Loucy (cell line): Measurements from ENCODE around the gene CCDC8.
A peak's percentile ranks its signal among the peaks of the same experiment; 100 is the strongest.

ENCODE experiments used
- H2AFZ ChIP-seq: fragments of 200-600 bp; sonication (generic); 2 replicates; pipeline ENCODE4 v1.6.0; 2016; ENCODE audit warnings: antibody characterized with exemption, mild to moderate bottlenecking, low read length, moderate library complexity
- H3F3A ChIP-seq: fragments of 200-600 bp; 2 replicates; pipeline ENCODE4 v1.6.0; 2016; ENCODE audit warnings: antibody characterized with exemption, low read depth, mild to moderate bottlenecking
- H3K27me3 ChIP-seq: fragments of 200-600 bp; sonication (generic); 2 replicates; pipeline ENCODE4 v1.6.1; 2014; ENCODE audit warnings: low read length, mild to moderate bottlenecking; ENCODE audit not compliant: insufficient read depth, poor library complexity, severe bottlenecking
- H3K36me3 ChIP-seq: fragments of 200-600 bp; sonication (generic); 2 replicates; pipeline ENCODE4 v1.6.1; 2016; ENCODE audit warnings: low read length; ENCODE audit not compliant: insufficient read depth
- H3K4me1 ChIP-seq: fragments of 200-600 bp; sonication (generic); 2 replicates; pipeline ENCODE4 v1.5.1; 2014; ENCODE audit warnings: low read length, mild to moderate bottlenecking; ENCODE audit not compliant: insufficient read depth, poor library complexity, severe bottlenecking
- H3K4me2 ChIP-seq: fragments of 200-600 bp; sonication (generic); 2 replicates; pipeline ENCODE4 v1.6.0; 2014; ENCODE audit warnings: antibody characterized with exemption, low read length, low read depth, mild to moderate bottlenecking; ENCODE audit not compliant: poor library complexity, severe bottlenecking
- H3K4me3 ChIP-seq: fragments of 200-600 bp; sonication (generic); 2 replicates; pipeline ENCODE4 v1.5.1; 2014; ENCODE audit warnings: low read length, mild to moderate bottlenecking, mixed read lengths; ENCODE audit not compliant: poor library complexity, severe bottlenecking
- H3K79me2 ChIP-seq: fragments of 200-600 bp; sonication (generic); 2 replicates; pipeline ENCODE4 v1.6.1; 2014; ENCODE audit warnings: low read length; ENCODE audit not compliant: insufficient read depth
- H3K9ac ChIP-seq: fragments of 200-600 bp; sonication (generic); 2 replicates; pipeline ENCODE4 v1.6.0; 2014; ENCODE audit warnings: mild to moderate bottlenecking, low read depth, low read length, moderate library complexity; ENCODE audit not compliant: poor library complexity, severe bottlenecking
- H3K9me2 ChIP-seq: fragments of 200-600 bp; sonication (generic); replicated peaks from 2 replicates; pipeline ENCODE4 v1.6.1; 2016; ENCODE audit warnings: low read depth, low read length, mixed read lengths
- H3K9me3 ChIP-seq: fragments of 200-600 bp; sonication (generic); 2 replicates; pipeline ENCODE4 v1.6.1; 2014; ENCODE audit warnings: mild to moderate bottlenecking, antibody characterized with exemption, low read length, low read depth; ENCODE audit not compliant: insufficient read depth
- H4K20me1 ChIP-seq: fragments of 200-600 bp; sonication (generic); 2 replicates; pipeline ENCODE4 v1.6.0; 2014; ENCODE audit warnings: antibody characterized with exemption, low read length, mild to moderate bottlenecking; ENCODE audit not compliant: insufficient read depth, poor library complexity, severe bottlenecking
- EZH2phosphoT487 ChIP-seq: fragments of 200-600 bp; IDR thresholded peaks from 2 replicates; pipeline ENCODE4 v1.6.1; 2018; ENCODE audit warnings: antibody characterized with exemption, mild to moderate bottlenecking, moderate library complexity, borderline replicate concordance
- TF ChIP-seq, protein P1 (sequence below): fragments of 200-600 bp; sonication (generic); conservative IDR thresholded peaks from 2 replicates; pipeline ENCODE4 v1.5.1; 2014; ENCODE audit warnings: mild to moderate bottlenecking, antibody characterized with exemption, low read length

CCDC8 gene

DNA sequence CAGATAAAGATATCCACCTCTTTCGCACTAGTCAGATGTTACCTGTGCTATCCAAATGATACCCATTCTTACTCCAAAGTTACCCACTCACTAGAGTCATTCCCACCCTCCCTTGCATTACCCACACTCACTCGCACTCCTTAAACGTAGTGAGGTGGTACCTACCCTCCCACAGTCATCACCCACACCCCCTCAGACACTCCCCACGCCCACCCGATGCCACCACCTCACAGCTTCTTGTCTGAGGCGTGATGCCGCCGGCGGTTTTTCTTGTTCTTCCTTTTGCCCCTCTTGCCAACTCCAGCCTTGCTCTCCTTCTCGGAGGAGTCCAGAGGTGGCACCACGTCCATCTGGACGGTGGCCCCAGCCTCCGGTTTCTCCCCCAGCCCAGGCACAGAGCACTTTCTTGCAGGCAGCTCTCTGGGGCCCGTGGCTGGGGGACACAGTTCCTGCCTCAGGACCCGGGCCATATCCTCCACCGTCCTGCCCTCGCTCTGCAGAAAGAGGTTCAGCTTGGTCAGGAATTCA, 14.2 kb upstream of the CCDC8 start:
- no peak overlapping the region for H2AFZ ChIP-seq
- no peak overlapping the region for H3K4me2 ChIP-seq
- no peaks in the 10 kb centered on the region for H3K9me2 ChIP-seq
- no peak overlapping the region for H3K4me3 ChIP-seq
- H3K27me3 ChIP-seq = no peaks in the 10 kb centered on the region
- no peaks in the 10 kb centered on the region for H3K79me2 ChIP-seq
- no peak overlapping the region for H3K9ac ChIP-seq
- no peaks in the 10 kb centered on the region for H3K36me3 ChIP-seq
- no peaks in the 10 kb centered on the region for H3K9me3 ChIP-seq
- H3F3A ChIP-seq = no peaks in the 10 kb centered on the region
- no peaks in the 10 kb centered on the region for H3K4me1 ChIP-seq
- H4K20me1 ChIP-seq = no peaks in the 10 kb centered on the region
- TF ChIP-seq EZH2phosphoT487 = no peak

DNA sequence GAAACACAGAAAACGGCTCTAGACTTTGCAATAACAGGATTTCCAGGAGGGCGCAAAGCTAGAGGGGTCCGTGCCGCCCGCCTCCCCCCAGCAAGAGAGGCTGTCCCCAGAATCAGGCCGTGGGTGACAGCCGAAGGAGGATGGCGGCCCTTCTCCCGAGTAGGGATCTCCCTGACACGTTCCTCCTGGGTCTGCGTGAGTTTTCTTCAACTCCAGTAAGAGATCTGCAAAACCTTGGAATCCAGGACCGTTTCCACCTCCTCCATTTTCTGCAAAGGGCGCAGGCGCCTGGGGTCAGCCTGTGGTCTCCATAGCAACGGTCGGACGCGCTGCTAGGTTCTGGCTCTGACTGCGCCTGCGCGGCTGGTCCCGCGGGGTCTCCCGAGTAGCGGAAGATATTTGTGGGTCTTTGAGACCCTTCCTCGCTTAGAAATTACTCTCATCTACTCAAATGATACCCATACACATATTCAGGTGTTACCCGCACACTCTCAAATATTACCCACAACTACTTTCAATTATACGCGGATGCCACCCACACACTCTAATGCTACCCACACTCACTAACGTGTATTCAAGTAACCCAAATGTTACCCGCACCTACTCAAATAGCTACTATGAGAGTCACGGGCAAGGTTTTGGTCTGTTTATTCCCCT, 13.3 kb upstream of the CCDC8 start:
- H2AFZ ChIP-seq = peak overlapping the region; percentile 85
- no peak for TF ChIP-seq EZH2phosphoT487
- TF ChIP-seq, protein P1, sequence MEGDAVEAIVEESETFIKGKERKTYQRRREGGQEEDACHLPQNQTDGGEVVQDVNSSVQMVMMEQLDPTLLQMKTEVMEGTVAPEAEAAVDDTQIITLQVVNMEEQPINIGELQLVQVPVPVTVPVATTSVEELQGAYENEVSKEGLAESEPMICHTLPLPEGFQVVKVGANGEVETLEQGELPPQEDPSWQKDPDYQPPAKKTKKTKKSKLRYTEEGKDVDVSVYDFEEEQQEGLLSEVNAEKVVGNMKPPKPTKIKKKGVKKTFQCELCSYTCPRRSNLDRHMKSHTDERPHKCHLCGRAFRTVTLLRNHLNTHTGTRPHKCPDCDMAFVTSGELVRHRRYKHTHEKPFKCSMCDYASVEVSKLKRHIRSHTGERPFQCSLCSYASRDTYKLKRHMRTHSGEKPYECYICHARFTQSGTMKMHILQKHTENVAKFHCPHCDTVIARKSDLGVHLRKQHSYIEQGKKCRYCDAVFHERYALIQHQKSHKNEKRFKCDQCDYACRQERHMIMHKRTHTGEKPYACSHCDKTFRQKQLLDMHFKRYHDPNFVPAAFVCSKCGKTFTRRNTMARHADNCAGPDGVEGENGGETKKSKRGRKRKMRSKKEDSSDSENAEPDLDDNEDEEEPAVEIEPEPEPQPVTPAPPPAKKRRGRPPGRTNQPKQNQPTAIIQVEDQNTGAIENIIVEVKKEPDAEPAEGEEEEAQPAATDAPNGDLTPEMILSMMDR = no peak
- no peaks in the 10 kb centered on the region for H3K4me1 ChIP-seq
- no peaks in the 10 kb centered on the region for H3K9me3 ChIP-seq
- H3K79me2 ChIP-seq = no peaks in the 10 kb centered on the region
- H3K27me3 ChIP-seq = no peaks in the 10 kb centered on the region
- H3K36me3 ChIP-seq = no peaks in the 10 kb centered on the region
- no peaks in the 10 kb centered on the region for H4K20me1 ChIP-seq
- H3K4me3 ChIP-seq = peak overlapping the region; percentile 70
- H3F3A ChIP-seq = no peaks in the 10 kb centered on the region
- no peak overlapping the region for H3K9ac ChIP-seq
- peak overlapping the region; percentile 67 for H3K4me2 ChIP-seq
- H3K9me2 ChIP-seq = no peaks in the 10 kb centered on the region

DNA sequence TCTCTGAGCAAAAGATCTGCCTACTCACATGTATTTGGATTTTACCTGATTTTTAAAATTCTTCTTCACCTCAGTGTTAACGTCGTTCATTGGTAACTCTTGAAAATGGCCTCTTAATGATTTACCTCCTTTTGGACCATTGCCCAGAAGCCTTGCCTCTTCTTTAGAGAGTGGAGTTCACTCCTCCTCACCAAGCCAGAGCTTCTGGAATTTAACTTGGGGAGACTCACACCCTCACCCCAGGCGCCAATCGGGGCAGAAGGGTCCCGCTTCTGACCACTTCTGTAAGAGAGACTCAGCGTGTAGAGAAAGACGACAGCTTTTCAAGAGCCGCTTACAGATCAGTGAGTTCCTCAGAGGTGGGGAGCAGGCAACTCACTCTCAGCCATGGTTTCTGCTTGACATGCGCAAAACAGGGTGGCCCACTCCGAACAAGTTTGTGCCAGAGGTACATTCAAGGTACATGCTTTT, 12.7 kb upstream of the CCDC8 start:
- no peaks in the 10 kb centered on the region for H3K79me2 ChIP-seq
- H3K27me3 ChIP-seq = no peaks in the 10 kb centered on the region
- H4K20me1 ChIP-seq = no peaks in the 10 kb centered on the region
- no peaks in the 10 kb centered on the region for H3K9me3 ChIP-seq
- no peaks in the 10 kb centered on the region for H3F3A ChIP-seq
- peak overlapping the region; percentile 67 for H3K4me2 ChIP-seq
- no peak overlapping the region for H3K9ac ChIP-seq
- TF ChIP-seq, protein P1 = no peak
- TF ChIP-seq EZH2phosphoT487 = no peak
- H3K4me3 ChIP-seq = peak overlapping the region; percentile 70
- no peaks in the 10 kb centered on the region for H3K36me3 ChIP-seq
- no peaks in the 10 kb centered on the region for H3K4me1 ChIP-seq
- no peaks in the 10 kb centered on the region for H3K9me2 ChIP-seq
- peak overlapping the region; percentile 85 for H2AFZ ChIP-seq

DNA sequence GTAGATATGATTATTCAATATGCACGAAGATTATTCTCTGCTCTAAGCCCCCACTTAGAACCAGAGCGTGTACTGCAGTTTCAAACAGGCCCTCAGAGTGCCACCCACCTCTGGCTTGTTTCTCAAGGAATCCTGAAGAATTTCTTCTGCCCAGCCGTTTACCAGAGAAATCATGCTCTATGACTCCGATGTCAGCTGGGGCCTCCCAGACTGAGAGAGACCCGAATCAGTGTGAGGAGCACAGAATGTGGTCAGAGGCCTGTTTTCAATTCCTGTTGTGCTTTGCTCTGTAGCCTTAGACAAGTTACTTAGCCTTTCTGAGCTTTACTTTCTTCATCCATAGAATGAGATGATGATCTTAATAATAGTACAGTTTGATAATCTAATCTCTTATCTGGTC, 9.8 kb upstream of the CCDC8 start:
- no peaks in the 10 kb centered on the region for H3F3A ChIP-seq
- H3K9me3 ChIP-seq = no peaks in the 10 kb centered on the region
- no peaks in the 10 kb centered on the region for H3K27me3 ChIP-seq
- H3K4me2 ChIP-seq = no peak overlapping the region
- no peak overlapping the region for H3K9ac ChIP-seq
- H4K20me1 ChIP-seq = no peaks in the 10 kb centered on the region
- no peaks in the 10 kb centered on the region for H3K79me2 ChIP-seq
- H3K4me3 ChIP-seq = no peak overlapping the region
- no peaks in the 10 kb centered on the region for H3K9me2 ChIP-seq
- H3K4me1 ChIP-seq = no peaks in the 10 kb centered on the region
- no peak for TF ChIP-seq EZH2phosphoT487
- TF ChIP-seq, protein P1 = no peak
- no peaks in the 10 kb centered on the region for H3K36me3 ChIP-seq
- H2AFZ ChIP-seq = no peak overlapping the region
